ENCODE data around the gene MARF1.

The MARF1 gene

GRCh38 chr16:15586716-15587115 lies 56.2 kb downstream of the MARF1 start:
- TF ChIP-seq CTCF (conservative IDR thresholded peaks at IDR 0.05; ENCODE audit: low read length): no peak
- no peak overlapping the region for H3K4me3 ChIP-seq (ENCODE audit: low read length)
- no peak for DNase-seq (ENCODE audit: low read depth)

GRCh38 chr16:15585956-15586355 lies 57.0 kb downstream of the MARF1 start:
- DNase-seq (ENCODE audit: low read depth): no peak
- H3K4me3 ChIP-seq (ENCODE audit: low read length): no peak overlapping the region
- no peak for TF ChIP-seq CTCF (conservative IDR thresholded peaks at IDR 0.05; ENCODE audit: low read length)

GRCh38 chr16:15583526-15583925 lies 59.4 kb downstream of the MARF1 start:
- DNase-seq (ENCODE audit: low read depth): no peak
- no peak for TF ChIP-seq CTCF (conservative IDR thresholded peaks at IDR 0.05; ENCODE audit: low read length)
- no peak overlapping the region for H3K4me3 ChIP-seq (ENCODE audit: low read length)

- TF ChIP-seq CTCF (conservative IDR thresholded peaks at IDR 0.05; ENCODE audit: low read length): no peak
- H3K4me3 ChIP-seq (ENCODE audit: low read length): no peak overlapping the region
- no peak for DNase-seq (ENCODE audit: low read depth)
These were observed 61.7 kb downstream of the MARF1 start for GRCh38 chr16:15581127-15581815.

GRCh38 chr16:15578824-15579223 lies 64.1 kb downstream of the MARF1 start:
- TF ChIP-seq CTCF (conservative IDR thresholded peaks at IDR 0.05; ENCODE audit: low read length): no peak
- no peak overlapping the region for H3K4me3 ChIP-seq (ENCODE audit: low read length)
- no peak for DNase-seq (ENCODE audit: low read depth)

- DNase-seq (ENCODE audit: low read depth): no peak
- TF ChIP-seq CTCF (conservative IDR thresholded peaks at IDR 0.05; ENCODE audit: low read length): no peak
These were observed 65.7 kb downstream of the MARF1 start for GRCh38 chr16:15576960-15577958.

More at GRCh38 chr16:15576960-15577958, 65.7 kb downstream of the MARF1 start:
- no peak overlapping the region for H3K4me3 ChIP-seq (ENCODE audit: low read length)
